GM18505 (cell line): Measurements from ENCODE around the gene IL12RB2.
"Not testable (repeated sequence)": the region's sequence is repeated elsewhere in the genome, so short reads cannot be mapped to it uniquely, and the experiment has no call there.

Experiments
- ATAC-seq: cut with Tn5 transposase; IDR thresholded peaks from one replicate; pipeline ENCODE4 v1.9.1; 2021; ENCODE audit not compliant: unreplicated experiment
- POLR2A ChIP-seq: IDR thresholded peaks from 4 replicates; pipeline ENCODE4 v1.6.1; 2011; ENCODE audit warnings: borderline replicate concordance; ENCODE audit not compliant: insufficient read depth, insufficient read length; ENCODE audit errors: extremely low read depth

Gene IL12RB2

DNA sequence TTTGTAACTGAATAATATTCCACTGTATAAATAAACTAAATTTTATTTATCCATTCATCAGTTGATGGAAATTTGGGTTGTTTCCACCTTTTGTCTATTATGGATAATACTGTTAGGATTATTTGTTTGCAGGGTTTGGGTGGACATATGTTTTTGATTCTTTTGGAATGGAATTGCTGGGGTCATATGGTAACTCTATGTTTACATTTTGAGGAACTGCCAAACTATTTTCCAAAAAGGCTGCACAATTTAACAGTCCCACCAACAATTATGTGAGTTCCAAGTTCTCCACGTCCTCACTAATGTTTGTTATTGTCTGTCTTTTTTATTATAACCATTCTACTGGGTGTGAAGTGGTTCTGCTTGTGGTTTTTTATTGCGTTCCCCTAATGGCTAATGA, 126.8 kb downstream of the IL12RB2 start:
- no peak for ATAC-seq
- no peak for TF ChIP-seq POLR2A

DNA sequence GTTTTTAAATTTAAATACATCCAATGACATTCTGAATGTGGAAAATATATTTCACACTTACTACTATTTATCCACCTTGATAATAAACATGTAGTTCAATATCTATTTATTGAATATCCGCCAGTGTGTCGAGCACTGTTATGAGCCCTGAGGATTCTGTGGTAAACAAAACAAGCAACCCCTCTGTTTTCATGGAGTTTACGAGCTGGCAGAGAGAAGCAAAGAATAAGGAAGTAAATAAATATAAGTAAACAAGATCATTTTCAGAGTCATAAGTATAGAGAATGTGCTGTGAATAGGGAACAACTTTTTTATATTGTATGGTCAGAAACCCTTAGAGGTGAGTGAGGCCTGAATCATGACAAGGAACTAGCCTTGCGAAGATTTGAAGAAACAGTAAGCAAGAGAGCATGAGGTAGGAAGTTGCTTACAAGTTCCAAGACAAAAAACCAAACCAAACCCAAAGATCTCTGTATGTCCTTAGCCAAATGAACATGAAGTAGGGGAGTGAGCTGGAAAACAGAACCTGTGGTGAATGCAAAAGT, 128.9 kb downstream of the IL12RB2 start:
- ATAC-seq: no peak
- no peak for TF ChIP-seq POLR2A

- ATAC-seq: no peak
- TF ChIP-seq POLR2A: no peak
Measured at GRCh38 chr1:67437961-67438360, 130.3 kb downstream of the IL12RB2 start.

GRCh38 chr1:67439277-67440029, 131.8 kb downstream of the IL12RB2 start:
- no peak for TF ChIP-seq POLR2A
- no peak for ATAC-seq

GRCh38 chr1:67440339-67440738, 132.7 kb downstream of the IL12RB2 start:
- no peak for TF ChIP-seq POLR2A
- ATAC-seq: no peak

GRCh38 chr1:67441183-67441582, 133.5 kb downstream of the IL12RB2 start:
- TF ChIP-seq POLR2A: no peak
- ATAC-seq: peak; percentile 62

GRCh38 chr1:67441739-67442281, 134.1 kb downstream of the IL12RB2 start:
- TF ChIP-seq POLR2A: no peak
- ATAC-seq: no peak

- ATAC-seq: not testable (repeated sequence)
Measured at GRCh38 chr1:67446014-67446413, 138.3 kb downstream of the IL12RB2 start.
